GM12872 (cell line): ENCODE results near the gene ANKRD49.

ENCODE experiments used
- TF ChIP-seq, protein P1 (sequence below): IDR thresholded peaks from 3 replicates; pipeline ENCODE4 v1.5.1; 2011; ENCODE audit warnings: low read depth, mild to moderate bottlenecking, low read length, moderate library complexity; ENCODE audit not compliant: insufficient read depth

ANKRD49 gene

DNA sequence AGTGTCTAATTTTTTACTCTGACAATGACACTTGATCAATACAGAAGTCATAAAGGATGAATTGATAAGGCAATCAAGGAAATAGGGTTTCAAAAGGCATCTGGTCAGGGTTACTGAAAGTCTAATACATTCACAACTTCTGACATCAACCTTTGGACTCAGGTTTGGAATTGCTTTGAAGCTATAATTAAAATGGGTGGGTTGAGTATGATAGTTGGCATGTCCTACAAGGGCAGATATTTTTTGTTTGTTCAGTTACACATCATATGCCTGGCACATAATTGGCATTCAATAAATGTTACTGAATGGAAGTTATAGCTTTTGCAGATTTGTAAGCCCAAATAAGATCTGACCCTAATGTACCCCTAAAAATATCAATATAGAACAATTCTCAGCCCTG is 42.6 kb downstream of the ANKRD49 start:
- TF ChIP-seq, protein P1, sequence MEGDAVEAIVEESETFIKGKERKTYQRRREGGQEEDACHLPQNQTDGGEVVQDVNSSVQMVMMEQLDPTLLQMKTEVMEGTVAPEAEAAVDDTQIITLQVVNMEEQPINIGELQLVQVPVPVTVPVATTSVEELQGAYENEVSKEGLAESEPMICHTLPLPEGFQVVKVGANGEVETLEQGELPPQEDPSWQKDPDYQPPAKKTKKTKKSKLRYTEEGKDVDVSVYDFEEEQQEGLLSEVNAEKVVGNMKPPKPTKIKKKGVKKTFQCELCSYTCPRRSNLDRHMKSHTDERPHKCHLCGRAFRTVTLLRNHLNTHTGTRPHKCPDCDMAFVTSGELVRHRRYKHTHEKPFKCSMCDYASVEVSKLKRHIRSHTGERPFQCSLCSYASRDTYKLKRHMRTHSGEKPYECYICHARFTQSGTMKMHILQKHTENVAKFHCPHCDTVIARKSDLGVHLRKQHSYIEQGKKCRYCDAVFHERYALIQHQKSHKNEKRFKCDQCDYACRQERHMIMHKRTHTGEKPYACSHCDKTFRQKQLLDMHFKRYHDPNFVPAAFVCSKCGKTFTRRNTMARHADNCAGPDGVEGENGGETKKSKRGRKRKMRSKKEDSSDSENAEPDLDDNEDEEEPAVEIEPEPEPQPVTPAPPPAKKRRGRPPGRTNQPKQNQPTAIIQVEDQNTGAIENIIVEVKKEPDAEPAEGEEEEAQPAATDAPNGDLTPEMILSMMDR: no peak

DNA sequence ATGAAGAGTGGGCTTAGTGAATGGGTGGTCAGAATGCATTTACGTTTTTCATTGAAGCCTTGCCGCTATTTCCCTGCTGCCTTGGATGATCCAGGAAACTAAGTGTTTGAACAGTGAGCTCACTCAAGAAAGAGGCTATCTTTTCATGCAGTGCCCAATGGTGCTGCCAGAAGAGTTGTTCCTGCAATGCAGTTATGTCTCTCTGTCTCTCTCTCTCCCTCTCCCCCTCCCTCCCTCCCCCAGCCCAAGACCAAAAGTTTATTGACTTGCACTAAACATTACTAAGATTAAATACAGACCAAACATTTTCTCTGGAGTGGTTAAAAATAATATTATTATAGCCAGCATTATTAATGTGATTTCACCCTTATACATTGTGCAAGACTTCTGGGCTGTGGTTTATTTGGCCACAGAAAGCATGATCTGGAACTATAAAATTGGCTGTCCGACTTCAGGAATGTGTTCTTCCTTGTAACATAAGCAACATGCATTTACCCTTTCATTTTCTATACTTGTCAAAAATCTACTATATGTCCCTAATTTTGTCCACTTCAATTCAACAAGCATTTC is 43.3 kb downstream of the ANKRD49 start:
- TF ChIP-seq, protein P1: no peak

DNA sequence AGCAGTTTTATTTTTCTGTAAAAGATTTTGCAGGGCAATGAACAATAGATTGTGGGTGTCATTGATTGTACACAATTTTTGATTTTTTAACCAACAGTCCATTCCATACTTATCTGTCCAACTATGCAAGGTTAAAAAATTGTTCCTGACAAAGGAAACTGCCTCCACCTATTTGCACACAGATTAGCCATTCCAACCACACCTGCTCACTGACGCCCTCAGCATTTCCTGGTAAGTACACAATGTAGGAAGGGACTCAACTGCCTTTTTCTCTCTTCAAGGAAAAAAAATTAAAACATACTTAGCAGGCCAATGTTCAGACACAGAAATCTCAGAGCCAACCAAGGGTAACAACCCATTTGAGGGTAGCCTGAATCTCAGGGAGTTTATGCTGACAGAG is 45.6 kb downstream of the ANKRD49 start:
- TF ChIP-seq, protein P1: no peak

DNA sequence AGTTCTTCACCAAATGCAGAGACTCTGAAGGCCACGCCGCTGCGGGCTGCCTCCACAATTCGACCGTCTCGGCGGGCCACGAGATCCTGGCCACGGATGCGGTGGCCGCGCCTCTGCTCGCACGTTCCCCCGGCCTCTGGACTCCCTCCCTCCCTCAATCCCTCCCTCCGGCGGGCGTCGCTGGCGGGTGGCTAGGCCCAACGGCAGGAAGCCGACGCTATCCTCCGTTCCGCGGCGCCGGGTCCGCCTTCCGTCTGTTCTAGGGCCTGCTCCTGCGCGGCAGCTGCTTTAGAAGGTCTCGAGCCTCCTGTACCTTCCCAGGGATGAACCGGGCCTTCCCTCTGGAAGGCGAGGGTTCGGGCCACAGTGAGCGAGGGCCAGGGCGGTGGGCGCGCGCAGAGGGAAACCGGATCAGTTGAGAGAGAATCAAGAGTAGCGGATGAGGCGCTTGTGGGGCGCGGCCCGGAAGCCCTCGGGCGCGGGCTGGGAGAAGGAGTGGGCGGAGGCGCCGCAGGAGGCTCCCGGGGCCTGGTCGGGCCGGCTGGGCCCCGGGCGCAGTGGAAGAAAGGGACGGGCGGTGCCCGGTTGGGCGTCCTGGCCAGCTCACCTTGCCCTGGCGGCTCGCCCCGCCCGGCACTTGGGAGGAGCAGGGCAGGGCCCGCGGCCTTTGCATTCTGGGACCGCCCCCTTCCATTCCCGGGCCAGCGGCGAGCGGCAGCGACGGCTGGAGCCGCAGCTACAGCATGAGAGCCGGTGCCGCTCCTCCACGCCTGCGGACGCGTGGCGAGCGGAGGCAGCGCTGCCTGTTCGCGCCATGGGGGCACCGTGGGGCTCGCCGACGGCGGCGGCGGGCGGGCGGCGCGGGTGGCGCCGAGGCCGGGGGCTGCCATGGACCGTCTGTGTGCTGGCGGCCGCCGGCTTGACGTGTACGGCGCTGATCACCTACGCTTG is 50.2 kb downstream of the ANKRD49 start, which contains the start of gene FUT4:
Gene FUT4, plus strand, starts transcription at position 227 of the 951 bp plus-strand sequence. Its CDS starts 213 bp downstream, at position 440.
- TF ChIP-seq, protein P1: no peak

DNA sequence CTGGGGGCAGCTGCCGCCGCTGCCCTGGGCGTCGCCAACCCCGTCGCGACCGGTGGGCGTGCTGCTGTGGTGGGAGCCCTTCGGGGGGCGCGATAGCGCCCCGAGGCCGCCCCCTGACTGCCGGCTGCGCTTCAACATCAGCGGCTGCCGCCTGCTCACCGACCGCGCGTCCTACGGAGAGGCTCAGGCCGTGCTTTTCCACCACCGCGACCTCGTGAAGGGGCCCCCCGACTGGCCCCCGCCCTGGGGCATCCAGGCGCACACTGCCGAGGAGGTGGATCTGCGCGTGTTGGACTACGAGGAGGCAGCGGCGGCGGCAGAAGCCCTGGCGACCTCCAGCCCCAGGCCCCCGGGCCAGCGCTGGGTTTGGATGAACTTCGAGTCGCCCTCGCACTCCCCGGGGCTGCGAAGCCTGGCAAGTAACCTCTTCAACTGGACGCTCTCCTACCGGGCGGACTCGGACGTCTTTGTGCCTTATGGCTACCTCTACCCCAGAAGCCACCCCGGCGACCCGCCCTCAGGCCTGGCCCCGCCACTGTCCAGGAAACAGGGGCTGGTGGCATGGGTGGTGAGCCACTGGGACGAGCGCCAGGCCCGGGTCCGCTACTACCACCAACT is 51.0 kb downstream of the ANKRD49 start:
- TF ChIP-seq, protein P1: 0 out of 3 replicates have a peak, but pooled peaks have one; percentile 12

DNA sequence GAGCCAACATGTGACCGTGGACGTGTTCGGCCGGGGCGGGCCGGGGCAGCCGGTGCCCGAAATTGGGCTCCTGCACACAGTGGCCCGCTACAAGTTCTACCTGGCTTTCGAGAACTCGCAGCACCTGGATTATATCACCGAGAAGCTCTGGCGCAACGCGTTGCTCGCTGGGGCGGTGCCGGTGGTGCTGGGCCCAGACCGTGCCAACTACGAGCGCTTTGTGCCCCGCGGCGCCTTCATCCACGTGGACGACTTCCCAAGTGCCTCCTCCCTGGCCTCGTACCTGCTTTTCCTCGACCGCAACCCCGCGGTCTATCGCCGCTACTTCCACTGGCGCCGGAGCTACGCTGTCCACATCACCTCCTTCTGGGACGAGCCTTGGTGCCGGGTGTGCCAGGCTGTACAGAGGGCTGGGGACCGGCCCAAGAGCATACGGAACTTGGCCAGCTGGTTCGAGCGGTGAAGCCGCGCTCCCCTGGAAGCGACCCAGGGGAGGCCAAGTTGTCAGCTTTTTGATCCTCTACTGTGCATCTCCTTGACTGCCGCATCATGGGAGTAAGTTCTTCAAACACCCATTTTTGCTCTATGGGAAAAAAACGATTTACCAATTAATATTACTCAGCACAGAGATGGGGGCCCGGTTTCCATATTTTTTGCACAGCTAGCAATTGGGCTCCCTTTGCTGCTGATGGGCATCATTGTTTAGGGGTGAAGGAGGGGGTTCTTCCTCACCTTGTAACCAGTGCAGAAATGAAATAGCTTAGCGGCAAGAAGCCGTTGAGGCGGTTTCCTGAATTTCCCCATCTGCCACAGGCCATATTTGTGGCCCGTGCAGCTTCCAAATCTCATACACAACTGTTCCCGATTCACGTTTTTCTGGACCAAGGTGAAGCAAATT is 51.7 kb downstream of the ANKRD49 start:
- TF ChIP-seq, protein P1: no peak
